H1 (cell line): ENCODE data around the gene TWIST2. TPM values are rescaled to one million over a fixed set of nuclear protein-coding genes. Genes with fewer than 3 reads are reported as not detected.

Experiments
- CTCF ChIA-PET: fragments of 300-600 bp; sonication (Branson Sonifier 250); formaldehyde crosslinking; loops from one replicate; lab custom pipeline; 2021; ENCODE audit not compliant: partially characterized antibody; lab: Charles Lee
- POLR2A ChIA-PET: fragments of 300-600 bp; sonication (Branson Sonifier 250); formaldehyde crosslinking; loops from one replicate; lab custom pipeline; 2021; ENCODE audit warnings: inconsistent platforms; ENCODE audit not compliant: partially characterized antibody; lab: Charles Lee
- DNase-seq, 2 experiments: peaks; one replicate each; pipeline versions ENCODE4 v3.0.0 to v3.0.0-alpha.2; 2010 to 2022; ENCODE audit warnings: low spot score in 2 of 2, low read depth in 1 of 2, mixed read lengths in 1 of 2
- FAIRE-seq: peaks from 2 replicates; lab custom pipeline; 2011; peaks lifted over from hg19 to GRCh38; lab: Jason Lieb, UNC
- H2AFZ ChIP-seq: 2 replicates; pipeline ENCODE4 v1.8.1; 2012; ENCODE audit warnings: low read length, inconsistent platforms
- H2AK5ac ChIP-seq: 2 replicates; pipeline ENCODE4 v1.6.1; 2013; ENCODE audit warnings: low read depth, low read length
- H2BK120ac ChIP-seq: replicated peaks from 2 replicates; pipeline ENCODE3; 2013; ENCODE audit warnings: low read depth, low read length, inconsistent platforms
- H2BK12ac ChIP-seq: 2 replicates; pipeline ENCODE4 v1.6.1; 2013; ENCODE audit warnings: low read depth, low read length
- H2BK15ac ChIP-seq: 2 replicates; pipeline ENCODE4 v1.6.1; 2013; ENCODE audit warnings: low read length
- H2BK20ac ChIP-seq: 2 replicates; pipeline ENCODE4 v1.6.1; 2013; ENCODE audit warnings: low read length
- H2BK5ac ChIP-seq: 2 replicates; pipeline ENCODE4 v1.6.1; 2013; ENCODE audit warnings: low read depth, low read length
- H3K14ac ChIP-seq: 2 replicates; pipeline ENCODE4 v1.6.1; 2013; ENCODE audit warnings: inconsistent platforms; ENCODE audit not compliant: insufficient read length
- H3K18ac ChIP-seq: 2 replicates; pipeline ENCODE4 v1.6.1; 2013; ENCODE audit warnings: low read length; ENCODE audit errors: extremely low read depth
- H3K23ac ChIP-seq: 2 replicates; pipeline ENCODE4 v1.6.1; 2013; ENCODE audit warnings: inconsistent platforms; ENCODE audit not compliant: insufficient read length
- H3K23me2 ChIP-seq: 2 replicates; pipeline ENCODE4 v1.6.1; 2013; ENCODE audit warnings: low read depth, low read length
- H3K27ac ChIP-seq: 2 replicates; pipeline ENCODE4 v1.6.1; 2011; ENCODE audit warnings: low read depth, low read length, inconsistent platforms
- H3K27me3 ChIP-seq, 4 experiments: replicated peaks in 1 of 4; 1 replicate in 1 of 4; 2 replicates in 3 of 4; pipeline versions ENCODE4 v1.6.1 to v1.8.1; 2011 to 2013; ENCODE audit warnings: low read length in 3 of 4, mild to moderate bottlenecking in 3 of 4, inconsistent platforms in 2 of 4, mixed read lengths in 2 of 4, moderate library complexity in 1 of 4; ENCODE audit not compliant: control insufficient read depth in 3 of 4, insufficient read depth in 3 of 4; ENCODE audit errors: extremely low read depth in 1 of 4
- H3K36me3 ChIP-seq, 4 experiments: 2 replicates each; pipeline versions ENCODE4 v1.6.1 to v1.8.1; 2011 to 2013; ENCODE audit warnings: mild to moderate bottlenecking in 4 of 4, low read length in 3 of 4, moderate library complexity in 2 of 4, control low read depth in 1 of 4, inconsistent platforms in 1 of 4; ENCODE audit not compliant: insufficient read depth in 4 of 4, control insufficient read depth in 2 of 4
- H3K4ac ChIP-seq: replicated peaks from 2 replicates; pipeline ENCODE3; 2013; ENCODE audit warnings: low read length, low read depth, mixed read lengths, inconsistent platforms; ENCODE audit not compliant: insufficient read length
- H3K4me1 ChIP-seq, 4 experiments: replicated peaks in 1 of 4; 1 replicate in 1 of 4; 2 replicates in 3 of 4; pipeline versions ENCODE4 v1.6.1 to v1.8.1; 2011 to 2013; ENCODE audit warnings: low read length in 3 of 4, inconsistent platforms in 2 of 4, mixed read lengths in 1 of 4; ENCODE audit not compliant: insufficient read depth in 4 of 4, control insufficient read depth in 3 of 4
- H3K4me2 ChIP-seq, 2 experiments: 2 replicates each; pipeline versions ENCODE4 v1.6.1 to v1.8.1; 2011 to 2013; ENCODE audit warnings: low read depth in 2 of 2, low read length in 2 of 2, control low read depth in 1 of 2, inconsistent platforms in 1 of 2, mild to moderate bottlenecking in 1 of 2; ENCODE audit not compliant: insufficient read depth in 1 of 2
- H3K4me3 ChIP-seq, 4 experiments: fragments of 200-600, 300-600 bp in 1 of 4; sonication (generic), shearing (Covaris generic), sonication (Bioruptor Twin) in 1 of 4; 2 replicates each; pipeline versions ENCODE4 v1.5.1 to v1.8.1; 2011 to 2016; ENCODE audit warnings: low read length in 4 of 4, low read depth in 3 of 4, control low read depth in 2 of 4, inconsistent platforms in 2 of 4, mild to moderate bottlenecking in 2 of 4, mixed read lengths in 1 of 4, moderate library complexity in 1 of 4; ENCODE audit not compliant: insufficient read depth in 2 of 4; ENCODE audit errors: extremely low read depth in 1 of 4
- H3K56ac ChIP-seq: replicated peaks from 2 replicates; pipeline ENCODE3; 2013; ENCODE audit warnings: low read depth, mild to moderate bottlenecking, mixed read lengths, low read length, inconsistent platforms; ENCODE audit not compliant: insufficient read length
- H3K79me1 ChIP-seq: 2 replicates; pipeline ENCODE4 v1.6.1; 2013; ENCODE audit warnings: low read depth, low read length, control low read depth
- H3K79me2 ChIP-seq, 2 experiments: 2 replicates each; pipeline versions ENCODE4 v1.6.1 to v1.8.1; 2012 to 2013; ENCODE audit warnings: low read length in 2 of 2, mild to moderate bottlenecking in 2 of 2, inconsistent platforms in 1 of 2; ENCODE audit not compliant: insufficient read depth in 2 of 2, control insufficient read depth in 1 of 2
- H3K9ac ChIP-seq, 4 experiments: replicated peaks in 1 of 4; 1 replicate in 1 of 4; 2 replicates in 3 of 4; pipeline versions ENCODE4 v1.6.1 to v1.8.1; 2011 to 2013; ENCODE audit warnings: low read depth in 3 of 4, low read length in 3 of 4, control low read depth in 2 of 4, mild to moderate bottlenecking in 2 of 4, moderate library complexity in 2 of 4, inconsistent platforms in 1 of 4; ENCODE audit errors: extremely low read depth in 1 of 4
- H3K9me3 ChIP-seq, 2 experiments: 2 replicates each; pipeline versions ENCODE4 v1.6.1 to v1.8.1; 2012 to 2013; ENCODE audit warnings: mild to moderate bottlenecking in 2 of 2, moderate library complexity in 2 of 2, control low read depth in 1 of 2, inconsistent platforms in 1 of 2, low read depth in 1 of 2, low read length in 1 of 2, mixed read lengths in 1 of 2; ENCODE audit not compliant: insufficient read depth in 2 of 2
- H4K20me1 ChIP-seq, 2 experiments: replicated peaks in 1 of 2; 2 replicates each; pipeline versions ENCODE3 to v1.8.1; 2011 to 2013; ENCODE audit warnings: inconsistent platforms in 2 of 2, low read length in 2 of 2, mild to moderate bottlenecking in 1 of 2; ENCODE audit not compliant: insufficient read depth in 2 of 2, control insufficient read depth in 1 of 2
- H4K5ac ChIP-seq: 2 replicates; pipeline ENCODE4 v1.6.1; 2013; ENCODE audit warnings: low read length, low read depth, mixed read lengths, inconsistent platforms; ENCODE audit not compliant: insufficient read length
- H4K8ac ChIP-seq: 2 replicates; pipeline ENCODE4 v1.8.0; 2013; ENCODE audit warnings: mild to moderate bottlenecking, moderate library complexity, low read length, inconsistent platforms; ENCODE audit not compliant: insufficient read depth; ENCODE audit errors: extremely low read depth
- H4K91ac ChIP-seq: replicated peaks from 2 replicates; pipeline ENCODE3; 2013; ENCODE audit warnings: low read length, mixed read lengths, inconsistent platforms; ENCODE audit not compliant: insufficient read length
- CHD1 ChIP-seq: IDR thresholded peaks from 2 replicates; pipeline ENCODE4 v1.6.1; 2012; ENCODE audit warnings: low read depth, low read length, improper control_type of control experiment
- EP300 ChIP-seq, 2 experiments: IDR thresholded peaks; 1 replicate in 1 of 2; 2 replicates in 1 of 2; pipeline ENCODE4 v1.6.1; 2011 to 2012; ENCODE audit warnings: low read depth in 2 of 2, low read length in 2 of 2, mild to moderate bottlenecking in 2 of 2, borderline replicate concordance in 1 of 2, inconsistent platforms in 1 of 2, moderate library complexity in 1 of 2
- EZH2 ChIP-seq: fragments of 200-600 bp; sonication (generic); IDR thresholded peaks from 2 replicates; pipeline ENCODE4 v1.7.1; 2012; ENCODE audit warnings: low read depth, mild to moderate bottlenecking, moderate library complexity, low read length, inconsistent platforms; ENCODE audit not compliant: severe bottlenecking
- JUND ChIP-seq: IDR thresholded peaks from 2 replicates; pipeline ENCODE4 v1.6.1; 2011; ENCODE audit warnings: mild to moderate bottlenecking, improper control_type of control experiment, low read length
- POLR2A ChIP-seq, 2 experiments: IDR thresholded peaks; 1 replicate in 1 of 2; 2 replicates in 1 of 2; pipeline ENCODE4 v1.6.1; 2011; ENCODE audit warnings: low read depth in 2 of 2, low read length in 2 of 2, mild to moderate bottlenecking in 2 of 2; ENCODE audit errors: control extremely low read depth in 1 of 2
- POU5F1 ChIP-seq: IDR thresholded peaks from 2 replicates; pipeline ENCODE4 v1.6.1; 2011; ENCODE audit warnings: low read depth, mild to moderate bottlenecking, low read length, moderate library complexity
- RNF2 ChIP-seq: fragments of 200-900, 300-1000 bp; sonication (generic); IDR thresholded peaks from 2 replicates; pipeline ENCODE4 v1.7.1; 2016; ENCODE audit warnings: borderline replicate concordance, low read depth, mild to moderate bottlenecking, antibody characterized with exemption, low read length; ENCODE audit not compliant: poor library complexity, severe bottlenecking; ENCODE audit errors: missing control alignments
- SP1 ChIP-seq: IDR thresholded peaks from 2 replicates; pipeline ENCODE4 v1.6.1; 2011; ENCODE audit warnings: low read depth, low read length
- SP4 ChIP-seq: IDR thresholded peaks from 2 replicates; pipeline ENCODE4 v1.6.1; 2012; ENCODE audit warnings: low read length, inconsistent platforms
- SRF ChIP-seq: IDR thresholded peaks from 2 replicates; pipeline ENCODE4 v1.6.1; 2011; ENCODE audit warnings: mild to moderate bottlenecking, low read depth, low read length, moderate library complexity
- WGBS, 2 experiments: shearing (Covaris generic) in 1 of 2; methylation state at CpG; one replicate each; pipeline versions ENCODE4 v1.1.6 to v1.1.7; 2013 to 2015; ENCODE audit warnings: low lambda C conversion rate in 2 of 2, mixed read lengths in 2 of 2, inconsistent platforms in 1 of 2, low coverage in 1 of 2, missing lambda C conversion rate in 1 of 2; ENCODE audit not compliant: insufficient replicate concordance in 2 of 2, insufficient coverage in 1 of 2, insufficient read length in 1 of 2; ENCODE audit errors: extremely low coverage in 1 of 2, missing lambda C conversion rate in 1 of 2; 5-methylcytosine and 5-hydroxymethylcytosine counted together
- polyA plus RNA-seq, 7 experiments: library from polyadenylated mRNA; depleted of rRNA in 3 of 7; stranded (reverse) in 5 of 7; unstranded in 2 of 7; fragments of >200 nt in 5 of 7; fragments of 200-250 nt in 2 of 7; gene quantifications; 1 replicate in 5 of 7; 2 replicates in 1 of 7; 4 replicates in 1 of 7; pipeline versions ENCODE4 v1.2.1 to v1.2.3, GENCODE V29; 2011 to 2013; ENCODE audit warnings: missing spikeins in 2 of 7, mixed read lengths in 2 of 7
- total RNA-seq: library from RNA; stranded (reverse); fragmentation: NEBNext Ultra II Directional; extraction: Animal tissue kit (Norgen Biotek cat#: 25700); gene quantifications from 2 replicates; pipeline ENCODE4 v1.2.1, GENCODE V29; 2021
- TF ChIP-seq, protein P1 (sequence below): IDR thresholded peaks from 2 replicates; pipeline ENCODE4 v1.6.1; 2012; ENCODE audit warnings: inconsistent platforms
- TF ChIP-seq, protein P2 (sequence below), 3 experiments: IDR thresholded peaks; 1 replicate in 2 of 3; 2 replicates in 1 of 3; pipeline versions ENCODE4 v1.5.1 to v1.6.1; 2011; ENCODE audit warnings: low read length in 3 of 3, mild to moderate bottlenecking in 3 of 3, inconsistent platforms in 2 of 3, low read depth in 1 of 3, moderate library complexity in 1 of 3; ENCODE audit not compliant: insufficient read depth in 1 of 3; ENCODE audit errors: control extremely low read depth in 1 of 3

Gene TWIST2
- total and polyA plus RNA-seq, 2 of the 8 experiments (the other 6 are each of a cell fraction or from before 2014, with no cell fraction given): 2.6 to 4.3 TPM

DNA sequence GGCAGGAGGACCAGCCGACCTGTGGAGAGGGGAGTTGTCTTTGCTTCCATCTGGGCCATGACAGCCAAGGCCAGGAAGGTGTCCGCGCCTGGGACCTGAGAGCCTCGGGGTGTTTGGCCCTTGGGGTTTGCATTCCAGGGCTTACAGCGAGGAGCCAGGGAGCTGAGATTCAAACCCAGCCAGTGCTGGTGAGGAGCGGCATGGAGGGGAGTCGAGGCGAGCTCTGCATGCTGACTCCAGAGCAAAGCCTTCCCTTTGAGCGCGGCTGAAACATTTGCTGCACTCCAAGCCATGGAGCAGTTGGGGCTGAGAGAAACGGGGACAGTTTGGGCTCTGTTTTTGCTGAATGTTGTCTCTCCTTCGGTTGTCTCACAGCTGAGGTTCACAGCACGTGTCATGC is 77.4 kb downstream of the TWIST2 start:
- H2BK120ac ChIP-seq: no peak overlapping the region
- no peak overlapping the region for H2BK5ac ChIP-seq
- H4K8ac ChIP-seq: no peak overlapping the region
- H4K20me1 ChIP-seq: no peaks in the 10 kb centered on the region
- H3K23me2 ChIP-seq: no peaks in the 10 kb centered on the region
- H2AK5ac ChIP-seq: no peak overlapping the region
- no peak overlapping the region for H2BK12ac ChIP-seq
- 92% methylated on average over 13 of the region's 13 CpGs; no CpG with 5 or more reads in 1 of the 2 experiments for WGBS, 2 experiments
- no peak overlapping the region for H2BK20ac ChIP-seq
- POLR2A ChIA-PET: no interaction called here
- H3K56ac ChIP-seq: no peak overlapping the region
- no peak overlapping the region for H4K91ac ChIP-seq
- no peak overlapping the region for H3K14ac ChIP-seq
- no peak overlapping the region for H4K5ac ChIP-seq
- CTCF ChIA-PET: no interaction called here
- H3K36me3 ChIP-seq: no peaks in the 10 kb centered on the region
- H2BK15ac ChIP-seq: no peak overlapping the region
- H3K4me1 ChIP-seq: no peaks in the 10 kb centered on the region
- no peaks in the 10 kb centered on the region for H3K9me3 ChIP-seq
- no peak overlapping the region for H2AFZ ChIP-seq
- no peaks in the 10 kb centered on the region for H3K27me3 ChIP-seq
- no peak for DNase-seq
- no peak overlapping the region for H3K4me2 ChIP-seq
- no peak overlapping the region for H3K27ac ChIP-seq
- FAIRE-seq: no peak
- H3K4me3 ChIP-seq: no peak overlapping the region
- no peak overlapping the region for H3K9ac ChIP-seq
- no peak overlapping the region for H3K18ac ChIP-seq
- no peaks in the 10 kb centered on the region for H3K79me2 ChIP-seq
- no peaks in the 10 kb centered on the region for H3K79me1 ChIP-seq
- no peak overlapping the region for H3K4ac ChIP-seq
- TF ChIP-seq, protein P1, sequence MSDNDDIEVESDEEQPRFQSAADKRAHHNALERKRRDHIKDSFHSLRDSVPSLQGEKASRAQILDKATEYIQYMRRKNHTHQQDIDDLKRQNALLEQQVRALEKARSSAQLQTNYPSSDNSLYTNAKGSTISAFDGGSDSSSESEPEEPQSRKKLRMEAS: no peak
- no peak for TF ChIP-seq RNF2
- TF ChIP-seq EP300 (IDR thresholded peaks at IDR 0.05; ENCODE audit: borderline replicate concordance in 1 of 2, low read depth in 2 of 2, low read length in 2 of 2): no peak
- TF ChIP-seq POU5F1: no peak
- no peak for TF ChIP-seq SP4
- TF ChIP-seq, protein P2, sequence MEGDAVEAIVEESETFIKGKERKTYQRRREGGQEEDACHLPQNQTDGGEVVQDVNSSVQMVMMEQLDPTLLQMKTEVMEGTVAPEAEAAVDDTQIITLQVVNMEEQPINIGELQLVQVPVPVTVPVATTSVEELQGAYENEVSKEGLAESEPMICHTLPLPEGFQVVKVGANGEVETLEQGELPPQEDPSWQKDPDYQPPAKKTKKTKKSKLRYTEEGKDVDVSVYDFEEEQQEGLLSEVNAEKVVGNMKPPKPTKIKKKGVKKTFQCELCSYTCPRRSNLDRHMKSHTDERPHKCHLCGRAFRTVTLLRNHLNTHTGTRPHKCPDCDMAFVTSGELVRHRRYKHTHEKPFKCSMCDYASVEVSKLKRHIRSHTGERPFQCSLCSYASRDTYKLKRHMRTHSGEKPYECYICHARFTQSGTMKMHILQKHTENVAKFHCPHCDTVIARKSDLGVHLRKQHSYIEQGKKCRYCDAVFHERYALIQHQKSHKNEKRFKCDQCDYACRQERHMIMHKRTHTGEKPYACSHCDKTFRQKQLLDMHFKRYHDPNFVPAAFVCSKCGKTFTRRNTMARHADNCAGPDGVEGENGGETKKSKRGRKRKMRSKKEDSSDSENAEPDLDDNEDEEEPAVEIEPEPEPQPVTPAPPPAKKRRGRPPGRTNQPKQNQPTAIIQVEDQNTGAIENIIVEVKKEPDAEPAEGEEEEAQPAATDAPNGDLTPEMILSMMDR (IDR thresholded peaks at IDR 0.05; ENCODE audit: control extremely low read depth in 1 of 3, insufficient read depth in 1 of 3, low read depth in 1 of 3, low read length in 3 of 3): no peak
- TF ChIP-seq CHD1: no peak
- TF ChIP-seq SRF: no peak
- TF ChIP-seq EZH2: no peak
- no peak for TF ChIP-seq JUND
- TF ChIP-seq POLR2A (IDR thresholded peaks at IDR 0.05; ENCODE audit: control extremely low read depth in 1 of 2, low read depth in 2 of 2, low read length in 2 of 2): no peak
- no peak for TF ChIP-seq SP1
- no peak overlapping the region for H3K23ac ChIP-seq
